Measurements from ENCODE around the gene RBM47. TPM values are rescaled to one million over a fixed set of nuclear protein-coding genes. Genes with fewer than 3 reads are reported as not detected.

Gene RBM47
- total and polyA plus RNA-seq, 10 of the 15 experiments (the other 5 are each of a cell fraction or from before 2014, with no cell fraction given), result 7.9 to 45.0 (median 28.7) TPM

- TF ChIP-seq ZNF687 (IDR thresholded peaks at IDR 0.05) (0 out of 2 replicates have a peak, but pooled peaks have one; percentile 29), MEF2B (IDR thresholded peaks at IDR 0.05; ENCODE audit: partially characterized antibody, poor library complexity, severe bottlenecking) (no peak), IKZF2 (IDR thresholded peaks at IDR 0.05) (peak; percentile 63 to 70), MEF2A (IDR thresholded peaks at IDR 0.05; ENCODE audit: insufficient read depth, low read depth, low read length) (no peak), IRF4 (IDR thresholded peaks at IDR 0.05; ENCODE audit: low read depth, low read length) (peak; percentile 83), SRF (IDR thresholded peaks at IDR 0.05; ENCODE audit: low read depth in 2 of 2, low read length in 2 of 2) (peak in 1 of 2 experiments; percentile 55; a peak in 1 of 4 replicates), SMC3 (IDR thresholded peaks at IDR 0.05; ENCODE audit: borderline replicate concordance, low read length) (no peak), MTA3 (IDR thresholded peaks at IDR 0.05; ENCODE audit: borderline replicate concordance, low read length) (0 out of 2 replicates have a peak, but pooled peaks have one; percentile 70), RELB (IDR thresholded peaks at IDR 0.05; ENCODE audit: low read depth) (peak; percentile 56; the same call in 1 of the 2 replicates), PAX5 (IDR thresholded peaks at IDR 0.05; ENCODE audit: borderline replicate concordance, low read depth, low read length) (peak; percentile 79), IKZF1 (conservative IDR thresholded peaks at IDR 0.05) (peak; percentile 67; the same call in 1 of the 2 replicates), ATF7 (IDR thresholded peaks at IDR 0.05; ENCODE audit: low read depth) (peak; percentile 49; the same call in 1 of the 2 replicates), EED (IDR thresholded peaks at IDR 0.05; ENCODE audit: low read depth) (no peak; the same call in 1 of the 2 replicates), BCL3 (IDR thresholded peaks at IDR 0.05; ENCODE audit: borderline replicate concordance, insufficient read depth, low read depth, low read length, poor library complexity, severe bottlenecking) (no peak), CBFB (IDR thresholded peaks at IDR 0.05; ENCODE audit: low read depth) (no peak), RELA (IDR thresholded peaks at IDR 0.05; ENCODE audit: borderline replicate concordance, partially characterized antibody) (no peak), ATF3 (IDR thresholded peaks at IDR 0.05; ENCODE audit: borderline replicate concordance, extremely low read depth, low read depth, low read length) (no peak), BCL11A (IDR thresholded peaks at IDR 0.05; ENCODE audit: low read depth, low read length) (peak; percentile 55; the same call in 1 of the 2 replicates), EZH2 (IDR thresholded peaks at IDR 0.05; ENCODE audit: borderline replicate concordance, control insufficient read depth, low read depth, low read length) (no peak), JUND (IDR thresholded peaks at IDR 0.05; ENCODE audit: low read depth, low read length) (no peak), POLR2A (IDR thresholded peaks at IDR 0.05; ENCODE audit: low read depth, low read length) (no peak), EP300 (IDR thresholded peaks at IDR 0.05; ENCODE audit: borderline replicate concordance in 1 of 2, control insufficient read depth in 1 of 2, low read depth in 2 of 2, low read length in 2 of 2) (peak; percentile 44 to 66; a peak in 2 of 4 replicates)
Measured at GRCh38 chr4:40559585-40560465, 69.8 kb downstream of the RBM47 start (continued).

All from GM12878 (cell line).